Natural killer cell (primary cell): Measurements from ENCODE around the gene MRPL16. TPM values are rescaled to one million over a fixed set of nuclear protein-coding genes. Genes with fewer than 3 reads are reported as not detected.

Experiments
- ATAC-seq, 3 donors: fragments of 150-1000 bp in 2 of 3; fragments of 200-7000 bp in 1 of 3; cut with Tn5 transposase; 1 replicate in 1 of 3; 2 replicates in 2 of 3; pipeline ENCODE4 v1.10.0; 2021; ENCODE audit warnings: mild to moderate bottlenecking in 2 of 3, moderate library complexity in 2 of 3
- DNase-seq, 2 donors: peaks; one replicate each; pipeline versions ENCODE4 v3.0.0 to v3.0.0-alpha.2; 2013 to 2021; ENCODE audit warnings: mixed read lengths in 1 of 2
- H3K27ac ChIP-seq: one replicate; pipeline ENCODE4 v1.5.1; 2013; ENCODE audit warnings: mild to moderate bottlenecking, low read length
- H3K27me3 ChIP-seq: one replicate; pipeline ENCODE4 v1.6.1; 2013; ENCODE audit warnings: low read length; ENCODE audit not compliant: control insufficient read depth, insufficient read depth
- H3K36me3 ChIP-seq: one replicate; pipeline ENCODE4 v1.6.1; 2013; ENCODE audit warnings: low read length; ENCODE audit not compliant: control insufficient read depth, insufficient read depth
- H3K4me1 ChIP-seq: one replicate; pipeline ENCODE4 v1.6.1; 2013; ENCODE audit warnings: low read length; ENCODE audit not compliant: control insufficient read depth, insufficient read depth
- H3K4me3 ChIP-seq: one replicate; pipeline ENCODE4 v1.5.1; 2013; ENCODE audit warnings: low read length
- H3K9me3 ChIP-seq: one replicate; pipeline ENCODE4 v1.6.1; 2013; ENCODE audit warnings: low read length; ENCODE audit not compliant: control insufficient read depth, insufficient read depth
- H3K27ac Mint-ChIP-seq, 2 donors: one replicate each; pipeline ENCODE4 v1.8.0; 2022; ENCODE audit warnings: mild to moderate bottlenecking in 2 of 2, mixed read lengths in 2 of 2, moderate library complexity in 1 of 2
- H3K27me3 Mint-ChIP-seq, 2 donors: one replicate each; pipeline ENCODE4 v1.8.0; 2022; ENCODE audit warnings: low read depth in 2 of 2, mixed read lengths in 2 of 2
- H3K36me3 Mint-ChIP-seq: one replicate; pipeline ENCODE4 v1.8.0; 2022; ENCODE audit warnings: mixed read lengths
- H3K4me1 Mint-ChIP-seq, 2 donors: one replicate each; pipeline ENCODE4 v1.8.0; 2022; ENCODE audit warnings: mixed read lengths in 2 of 2
- H3K4me3 Mint-ChIP-seq: one replicate; pipeline ENCODE4 v1.8.0; 2022; ENCODE audit warnings: mild to moderate bottlenecking, moderate library complexity, mixed read lengths
- H3K9me3 Mint-ChIP-seq, 2 donors: one replicate each; pipeline ENCODE4 v1.8.0; 2022; ENCODE audit warnings: mixed read lengths in 2 of 2
- CTCF ChIP-seq: fragments of 200-600 bp; IDR thresholded peaks from one replicate; pipeline ENCODE4 v1.8.0; 2022; ENCODE audit warnings: antibody characterized with exemption
- WGBS: methylation state at CpG from one replicate; pipeline ENCODE4 v1.1.7; 2013; ENCODE audit warnings: missing lambda C conversion rate; ENCODE audit not compliant: insufficient coverage; 5-methylcytosine and 5-hydroxymethylcytosine counted together
- intact Hi-C: fragments of 100-400 bp; cut with micrococcal nuclease; formaldehyde crosslinking; loops from one replicate; pipeline ENCODE4 v1.14.2; 2022
- total RNA-seq, 4 donors: library from RNA; stranded (reverse); fragments of 120-200 nt in 1 of 4; gene quantifications; one replicate each; pipeline versions ENCODE4 v1.2.3 to v1.2.4, GENCODE V29; 2013 to 2022

The MRPL16 gene
- total RNA-seq, 3 donors from 2014 or later (not counting 1 experiment from before 2014, with no cell fraction given) = 34.9 to 38.0 (median 37.5) TPM

- Histone ChIP-seq H3K27ac (no peak overlapping the region), H3K4me3 (no peak overlapping the region), H3K9me3 (no peaks in the 10 kb centered on the region), H3K4me1 (peaks cover 27% of the 10 kb centered on the region), H3K36me3 (no peaks in the 10 kb centered on the region), H3K27me3 (no peaks in the 10 kb centered on the region)
- H3K9me3 Mint-ChIP-seq = no peaks in the 10 kb centered on the region
- ATAC-seq = no peak
- DNase-seq = no peak
- WGBS = 96% methylated on average over 4 of the region's 4 CpGs
- peak overlapping the region in 1 of 2 donors; percentile 27 for H3K27ac Mint-ChIP-seq
- no peak for TF ChIP-seq CTCF
- intact Hi-C loops = no loop called here
- peaks cover 48 to 57% of the 10 kb centered on the region in 2 donors for H3K4me1 Mint-ChIP-seq
- H3K27me3 Mint-ChIP-seq = no peaks in the 10 kb centered on the region
- no peak overlapping the region for H3K4me3 Mint-ChIP-seq
- H3K36me3 Mint-ChIP-seq = no peaks in the 10 kb centered on the region
Measured at GRCh38 chr11:59758401-59759037, 52.1 kb downstream of the MRPL16 start.

GRCh38 chr11:59756845-59757244, 53.7 kb downstream of the MRPL16 start:
- intact Hi-C loops = no loop called here
- Mint-ChIP-seq H3K4me3 (peak overlapping the region; percentile 25), H3K36me3 (no peaks in the 10 kb centered on the region), H3K9me3 (no peaks in the 10 kb centered on the region), H3K27ac (peak overlapping the region; percentile 62 to 84), H3K4me1 (peaks cover 42 to 47% of the 10 kb centered on the region in 2 donors), H3K27me3 (no peaks in the 10 kb centered on the region)
- no peaks in the 10 kb centered on the region for H3K9me3 ChIP-seq
- DNase-seq = peak in 1 of 2 donors; percentile 12
- H3K4me1 ChIP-seq = peaks cover 27% of the 10 kb centered on the region
- TF ChIP-seq CTCF = no peak
- WGBS = 28% methylated on average over 4 of the region's 4 CpGs
- H3K36me3 ChIP-seq = no peaks in the 10 kb centered on the region
- no peaks in the 10 kb centered on the region for H3K27me3 ChIP-seq
- H3K4me3 ChIP-seq = no peak overlapping the region
- H3K27ac ChIP-seq = no peak overlapping the region
- ATAC-seq = no peak

GRCh38 chr11:59756558-59756840, 54.1 kb downstream of the MRPL16 start:
- H3K9me3 Mint-ChIP-seq = no peaks in the 10 kb centered on the region
- ATAC-seq = no peak
- 38% methylated on average over 2 of the region's 3 CpGs for WGBS
- peaks cover 42 to 47% of the 10 kb centered on the region in 2 donors for H3K4me1 Mint-ChIP-seq
- H3K27me3 Mint-ChIP-seq = no peaks in the 10 kb centered on the region
- H3K4me3 ChIP-seq = no peak overlapping the region
- no peak for DNase-seq
- no peaks in the 10 kb centered on the region for H3K9me3 ChIP-seq
- no peaks in the 10 kb centered on the region for H3K27me3 ChIP-seq
- H3K36me3 ChIP-seq = no peaks in the 10 kb centered on the region
- H3K4me3 Mint-ChIP-seq = peak overlapping the region; percentile 96
- no peak for TF ChIP-seq CTCF
- H3K27ac ChIP-seq = no peak overlapping the region
- H3K36me3 Mint-ChIP-seq = no peaks in the 10 kb centered on the region
- intact Hi-C loops = no loop called here
- H3K4me1 ChIP-seq = peaks cover 27% of the 10 kb centered on the region
- peak overlapping the region; percentile 62 to 84 for H3K27ac Mint-ChIP-seq

Other genes with a start within 250 kb of the MRPL16 start
- 10 to 100 TPM; 40.5 to 58.5 (median 51.3) TPM for gene OSBP, start 195.0 kb downstream of the MRPL16 start, total RNA-seq
- 10 to 100 TPM; 56.8 to 69.4 (median 58.1) TPM for gene PATL1, start 141.7 kb downstream of the MRPL16 start, total RNA-seq
- not detected for gene OR10V1, start 96.9 kb downstream of the MRPL16 start, total RNA-seq
- gene STX3, start 55.4 kb downstream of the MRPL16 start, total RNA-seq = 10 to 100 TPM in 2 of 3 donors, 1 to 10 TPM in 1; 6.8 to 19.1 (median 17.0) TPM
- not detected for gene CBLIF, start 34.7 kb upstream of the MRPL16 start, total RNA-seq
- gene TCN1, start 55.7 kb upstream of the MRPL16 start, total RNA-seq = 10 to 100 TPM in 1 of 3 donors, under 1 TPM in 1, not detected in 1; 0.50 to 30.8 TPM
- not detected for gene OOSP3, start 68.0 kb upstream of the MRPL16 start, total RNA-seq
- gene OOSP1, start 127.7 kb upstream of the MRPL16 start, total RNA-seq = under 1 TPM in 1 of 3 donors, not detected in 2; 0.48 TPM
- gene OOSP4A, start 153.3 kb upstream of the MRPL16 start, total RNA-seq = not detected
- gene OOSP4B, start 206.4 kb upstream of the MRPL16 start, total RNA-seq = not detected
- gene OOSP2, start 229.6 kb upstream of the MRPL16 start, total RNA-seq = not detected
- 10 to 100 TPM in 1 of 3 donors, 1 to 10 TPM in 1, not detected in 1; 1.4 to 62.9 TPM for gene MS4A3, start 245.9 kb upstream of the MRPL16 start, total RNA-seq